Measurements from ENCODE around the gene SH3D19. TPM values are rescaled to one million over a fixed set of nuclear protein-coding genes. Genes with fewer than 3 reads are reported as not detected.

Gene SH3D19
- total and polyA plus RNA-seq, 4 donors = 22.1 to 69.2 (median 50.8) TPM

- Histone ChIP-seq H3K9me3 (ENCODE audit: control insufficient read depth in 4 of 4, insufficient read depth in 3 of 4, low read length in 3 of 4) (no peaks in the 10 kb centered on the region), H3K9ac (ENCODE audit: insufficient read depth in 1 of 2, low read length in 2 of 2) (no peak overlapping the region), H3K4me3 (no peak overlapping the region), H3K27ac (ENCODE audit: low read depth in 1 of 2, low read length in 1 of 2) (no peak overlapping the region), H3K4me1 (ENCODE audit: control insufficient read depth in 5 of 5, insufficient read depth in 5 of 5, low read length in 5 of 5) (peaks cover 0 to 23% (median 0%) of the 10 kb centered on the region in 5 donors), H3K36me3 (ENCODE audit: control insufficient read depth in 4 of 4, insufficient read depth in 4 of 4, low read length in 4 of 4) (peaks cover 0 to 4% (median 2%) of the 10 kb centered on the region in 4 donors), H3K27me3 (ENCODE audit: control insufficient read depth in 3 of 3, insufficient read depth in 3 of 3, low read length in 2 of 3) (no peaks in the 10 kb centered on the region)
- ATAC-seq (ENCODE audit: insufficient read depth, low FRiP score) (no peak), DNase-seq (no peak)
- 57 to 58% methylated on average over 1 of the region's 1 CpG for WGBS, 2 donors
- TF ChIP-seq, protein P1, sequence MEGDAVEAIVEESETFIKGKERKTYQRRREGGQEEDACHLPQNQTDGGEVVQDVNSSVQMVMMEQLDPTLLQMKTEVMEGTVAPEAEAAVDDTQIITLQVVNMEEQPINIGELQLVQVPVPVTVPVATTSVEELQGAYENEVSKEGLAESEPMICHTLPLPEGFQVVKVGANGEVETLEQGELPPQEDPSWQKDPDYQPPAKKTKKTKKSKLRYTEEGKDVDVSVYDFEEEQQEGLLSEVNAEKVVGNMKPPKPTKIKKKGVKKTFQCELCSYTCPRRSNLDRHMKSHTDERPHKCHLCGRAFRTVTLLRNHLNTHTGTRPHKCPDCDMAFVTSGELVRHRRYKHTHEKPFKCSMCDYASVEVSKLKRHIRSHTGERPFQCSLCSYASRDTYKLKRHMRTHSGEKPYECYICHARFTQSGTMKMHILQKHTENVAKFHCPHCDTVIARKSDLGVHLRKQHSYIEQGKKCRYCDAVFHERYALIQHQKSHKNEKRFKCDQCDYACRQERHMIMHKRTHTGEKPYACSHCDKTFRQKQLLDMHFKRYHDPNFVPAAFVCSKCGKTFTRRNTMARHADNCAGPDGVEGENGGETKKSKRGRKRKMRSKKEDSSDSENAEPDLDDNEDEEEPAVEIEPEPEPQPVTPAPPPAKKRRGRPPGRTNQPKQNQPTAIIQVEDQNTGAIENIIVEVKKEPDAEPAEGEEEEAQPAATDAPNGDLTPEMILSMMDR (IDR thresholded peaks at IDR 0.05; ENCODE audit: control extremely low read depth, extremely low read depth) = no peak
These were observed 33.9 kb downstream of the SH3D19 start for GRCh38 chr4:151291485-151291884.

- ATAC-seq (ENCODE audit: insufficient read depth, low FRiP score) = no peak
- H3K4me3 ChIP-seq = no peak overlapping the region
- 87% methylated on average over 7 of the region's 7 CpGs for WGBS, 2 donors
- no peak overlapping the region for H3K9ac ChIP-seq (ENCODE audit: insufficient read depth in 1 of 2, low read length in 2 of 2)
- no peaks in the 10 kb centered on the region for H3K9me3 ChIP-seq (ENCODE audit: control insufficient read depth in 4 of 4, insufficient read depth in 3 of 4, low read length in 3 of 4)
- no peak for DNase-seq
- no peak overlapping the region for H3K27ac ChIP-seq (ENCODE audit: low read depth in 1 of 2, low read length in 1 of 2)
- TF ChIP-seq, protein P1 (IDR thresholded peaks at IDR 0.05; ENCODE audit: control extremely low read depth, extremely low read depth) = no peak
- H3K27me3 ChIP-seq (ENCODE audit: control insufficient read depth in 3 of 3, insufficient read depth in 3 of 3, low read length in 2 of 3) = no peaks in the 10 kb centered on the region
- H3K36me3 ChIP-seq (ENCODE audit: control insufficient read depth in 4 of 4, insufficient read depth in 4 of 4, low read length in 4 of 4) = peaks cover 0 to 4% (median 0%) of the 10 kb centered on the region in 4 donors
- peaks cover 0 to 12% (median 0%) of the 10 kb centered on the region in 5 donors for H3K4me1 ChIP-seq (ENCODE audit: control insufficient read depth in 5 of 5, insufficient read depth in 5 of 5, low read length in 5 of 5)
These were observed 38.0 kb downstream of the SH3D19 start for GRCh38 chr4:151287409-151287808.

DNA sequence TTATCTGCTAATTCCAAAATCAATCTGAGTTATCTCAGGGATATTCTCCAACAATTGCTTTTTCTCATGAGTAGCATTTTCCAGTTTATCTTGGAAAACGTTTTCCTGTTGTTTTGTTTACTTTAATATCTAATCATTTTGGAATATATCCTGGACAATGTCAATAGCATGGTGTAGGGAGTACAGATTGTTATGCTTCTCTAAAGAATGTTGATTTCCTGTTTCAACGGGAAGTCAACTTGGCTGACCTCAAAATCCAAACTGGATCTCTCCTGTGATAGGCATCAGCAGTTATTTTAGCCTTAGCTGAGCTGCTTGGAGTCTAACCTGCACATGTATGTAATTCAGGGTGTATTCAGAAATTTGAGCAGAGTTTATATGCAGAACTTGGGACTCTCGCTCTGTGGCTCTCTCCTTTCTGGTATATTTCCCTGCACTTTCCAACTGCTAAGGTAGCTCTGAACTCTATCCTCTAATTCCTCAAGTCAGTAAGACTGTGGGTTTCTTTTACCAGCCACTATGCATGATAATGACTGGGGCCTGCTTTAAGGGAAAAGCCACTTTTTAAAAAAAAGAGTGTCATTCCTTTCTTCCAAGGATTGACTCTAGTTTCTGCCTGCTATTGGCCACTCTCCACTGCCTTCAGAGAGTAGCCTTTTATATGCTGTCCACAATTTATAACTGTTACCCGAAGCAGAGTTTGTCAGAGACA is 40.7 kb downstream of the SH3D19 start:
- DNase-seq (peak in 2 of 3 donors; percentile 4 to 13), ATAC-seq (ENCODE audit: insufficient read depth, low FRiP score) (no peak)
- H3K9ac ChIP-seq (ENCODE audit: insufficient read depth in 1 of 2, low read length in 2 of 2) = no peak overlapping the region
- peaks cover 0 to 2% (median 0%) of the 10 kb centered on the region in 4 donors for H3K9me3 ChIP-seq (ENCODE audit: control insufficient read depth in 4 of 4, insufficient read depth in 3 of 4, low read length in 3 of 4)
- 45 to 46% methylated on average over 4 of the region's 4 CpGs for WGBS, 2 donors
- H3K27me3 ChIP-seq (ENCODE audit: control insufficient read depth in 3 of 3, insufficient read depth in 3 of 3, low read length in 2 of 3) = no peaks in the 10 kb centered on the region
- TF ChIP-seq, protein P1 (IDR thresholded peaks at IDR 0.05; ENCODE audit: control extremely low read depth, extremely low read depth) = no peak
- peak overlapping the region in 1 of 2 donors; percentile 45 for H3K27ac ChIP-seq (ENCODE audit: low read depth in 1 of 2, low read length in 1 of 2)
- H3K4me1 ChIP-seq (ENCODE audit: control insufficient read depth in 5 of 5, insufficient read depth in 5 of 5, low read length in 5 of 5) = peaks cover 0 to 12% (median 0%) of the 10 kb centered on the region in 5 donors
- no peak overlapping the region for H3K4me3 ChIP-seq
- no peaks in the 10 kb centered on the region for H3K36me3 ChIP-seq (ENCODE audit: control insufficient read depth in 4 of 4, insufficient read depth in 4 of 4, low read length in 4 of 4)

All from lung (tissue), 12 donors.